GM18867 (cell line): ENCODE results near the gene CTSK.

Source experiments
- ATAC-seq: cut with Tn5 transposase; IDR thresholded peaks from one replicate; pipeline ENCODE4 v1.9.1; 2021; ENCODE audit warnings: mild to moderate bottlenecking, moderate library complexity; ENCODE audit not compliant: unreplicated experiment

The CTSK gene

GRCh38 chr1:150763018-150763417 is 45.0 kb downstream of the CTSK start:
- no peak for ATAC-seq

GRCh38 chr1:150762552-150762951 is 45.5 kb downstream of the CTSK start:
- ATAC-seq: no peak

- no peak for ATAC-seq
These were observed 46.3 kb downstream of the CTSK start for GRCh38 chr1:150761801-150762200.

GRCh38 chr1:150760013-150760412 is 48.0 kb downstream of the CTSK start:
- no peak for ATAC-seq

DNA sequence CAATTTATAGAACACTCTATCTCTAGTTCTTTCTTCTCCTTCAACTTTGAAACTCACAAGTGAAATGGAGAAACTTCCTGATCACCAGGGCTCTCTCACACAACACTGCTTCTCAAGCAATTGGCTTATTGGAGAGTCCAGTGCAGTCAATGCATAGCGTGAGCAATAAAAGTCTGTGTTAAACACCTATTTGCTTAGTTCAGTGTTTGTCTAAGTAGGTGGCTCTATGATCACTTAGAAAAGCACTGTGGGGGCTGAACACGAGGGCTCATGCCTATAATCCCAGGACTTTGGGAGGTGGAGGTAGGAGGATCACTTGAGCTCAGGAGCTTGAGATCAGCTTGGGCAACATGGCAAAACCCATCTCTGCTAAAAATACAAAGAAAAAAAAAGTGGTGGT is 54.6 kb downstream of the CTSK start:
- ATAC-seq: no peak

DNA sequence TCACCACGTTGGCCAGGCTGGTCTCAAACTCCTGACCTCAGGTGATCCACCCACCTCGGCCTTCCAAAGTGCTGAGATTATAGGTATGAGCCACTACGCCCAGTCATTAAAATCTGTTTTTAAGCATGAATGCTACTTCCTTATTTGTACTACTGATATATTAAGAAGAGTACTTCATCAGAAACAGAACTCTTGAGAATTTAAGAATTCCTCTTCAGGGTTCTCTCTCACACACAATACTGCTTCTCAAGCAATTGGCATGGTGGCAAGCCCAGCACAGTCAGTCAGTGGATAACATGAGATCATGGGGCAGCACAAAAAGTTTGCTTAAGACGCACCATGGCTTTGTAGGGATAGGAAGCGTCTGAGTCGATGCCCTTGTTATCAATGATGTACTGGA is 56.6 kb downstream of the CTSK start:
- ATAC-seq: no peak

- no peak for ATAC-seq
These were observed 58.2 kb downstream of the CTSK start for GRCh38 chr1:150749720-150750311.

- ATAC-seq: no peak
These were observed 59.0 kb downstream of the CTSK start for GRCh38 chr1:150748878-150749719.
